Ectodermal cell (in vitro differentiated cells): Measurements from ENCODE around the gene DHX36. TPM values are rescaled to one million over a fixed set of nuclear protein-coding genes. Genes with fewer than 3 reads are reported as not detected.

Experiments
- H3K27ac ChIP-seq: 2 replicates; pipeline ENCODE4 v1.7.0; 2013; ENCODE audit warnings: mild to moderate bottlenecking, low read depth, low read length; ENCODE audit not compliant: insufficient read depth, poor library complexity, severe bottlenecking
- H3K27me3 ChIP-seq: 2 replicates; pipeline ENCODE4 v1.7.0; 2013; ENCODE audit warnings: mild to moderate bottlenecking, low read length; ENCODE audit not compliant: insufficient read depth, control insufficient read depth, poor library complexity, severe bottlenecking
- H3K36me3 ChIP-seq: one replicate; pipeline ENCODE4 v1.7.0; 2013; ENCODE audit warnings: low read length; ENCODE audit not compliant: control insufficient read depth, insufficient read depth
- H3K4me1 ChIP-seq: one replicate; pipeline ENCODE4 v1.7.0; 2013; ENCODE audit warnings: low read length; ENCODE audit not compliant: control insufficient read depth, insufficient read depth
- H3K4me3 ChIP-seq: 2 replicates; pipeline ENCODE4 v1.7.0; 2013; ENCODE audit warnings: low read depth, low read length, control low read depth; ENCODE audit not compliant: insufficient read depth
- H3K9me3 ChIP-seq: 2 replicates; pipeline ENCODE4 v1.7.0; 2013; ENCODE audit warnings: mild to moderate bottlenecking, low read length, moderate library complexity; ENCODE audit not compliant: control insufficient read depth
- WGBS, 2 experiments: methylation state at CpG; one replicate each; pipeline ENCODE4 v1.1.7; 2013; ENCODE audit warnings: missing lambda C conversion rate in 2 of 2; 5-methylcytosine and 5-hydroxymethylcytosine counted together
- polyA plus RNA-seq, 4 experiments: library from polyadenylated mRNA; stranded (reverse); fragments of 50-300 nt; gene quantifications; one replicate each; pipeline ENCODE4 v1.2.3, GENCODE V29; 2013

DHX36 gene
- polyA plus RNA-seq (2013, experiment 1 of 4), result 98.4 TPM
- polyA plus RNA-seq (2013, experiment 2 of 4), result 99.8 TPM
- polyA plus RNA-seq (2013, experiment 3 of 4), result 96.6 TPM
- 83.2 TPM for polyA plus RNA-seq (2013, experiment 4 of 4)

- Histone ChIP-seq H3K27me3 (no peaks in the 10 kb centered on the region), H3K9me3 (no peaks in the 10 kb centered on the region), H3K36me3 (peaks cover 3% of the 10 kb centered on the region), H3K4me1 (peaks cover 6% of the 10 kb centered on the region), H3K27ac (peak within 1 kb of the TSS; percentile 93), H3K4me3 (peak within 1 kb of the TSS; percentile 80)
- WGBS, 2 experiments, result 0% methylated on average over 45 of the region's 45 CpGs
These were observed at the start of gene DHX36 for GRCh38 chr3:154323891-154324738. Gene DHX36 (minus strand): TSS chr3:154324487. CDS start chr3:154324416, 71 bp downstream.

- 63 to 64% methylated on average over 3 of the region's 3 CpGs for WGBS, 2 experiments
- Histone ChIP-seq H3K4me3 (no peak overlapping the region), H3K27me3 (no peaks in the 10 kb centered on the region), H3K4me1 (no peaks in the 10 kb centered on the region), H3K36me3 (no peaks in the 10 kb centered on the region), H3K9me3 (no peaks in the 10 kb centered on the region), H3K27ac (no peak overlapping the region)
These were observed 42.9 kb upstream of the DHX36 start for GRCh38 chr3:154367221-154367620.

GRCh38 chr3:154364849-154365248, 40.6 kb upstream of the DHX36 start:
- H3K4me1 ChIP-seq, result no peaks in the 10 kb centered on the region
- H3K36me3 ChIP-seq, result no peaks in the 10 kb centered on the region
- H3K4me3 ChIP-seq, result no peak overlapping the region
- H3K27ac ChIP-seq, result no peak overlapping the region
- no peaks in the 10 kb centered on the region for H3K9me3 ChIP-seq
- no peaks in the 10 kb centered on the region for H3K27me3 ChIP-seq

GRCh38 chr3:154361099-154361498, 36.8 kb upstream of the DHX36 start:
- no CpG with 5 or more reads among the region's 1 CpG for WGBS, 2 experiments
- no peak overlapping the region for H3K4me3 ChIP-seq
- no peaks in the 10 kb centered on the region for H3K36me3 ChIP-seq

GRCh38 chr3:154356009-154356408, 31.7 kb upstream of the DHX36 start:
- 90 to 93% methylated on average over 1 of the region's 1 CpG for WGBS, 2 experiments

More at GRCh38 chr3:154361099-154361498, 36.8 kb upstream of the DHX36 start:
- H3K9me3 ChIP-seq, result no peaks in the 10 kb centered on the region
- no peaks in the 10 kb centered on the region for H3K4me1 ChIP-seq
- no peak overlapping the region for H3K27ac ChIP-seq
- no peaks in the 10 kb centered on the region for H3K27me3 ChIP-seq

GRCh38 chr3:154349223-154349622, 24.9 kb upstream of the DHX36 start:
- Histone ChIP-seq H3K27ac (no peak overlapping the region), H3K36me3 (no peaks in the 10 kb centered on the region), H3K4me1 (no peaks in the 10 kb centered on the region), H3K4me3 (no peak overlapping the region), H3K27me3 (no peaks in the 10 kb centered on the region), H3K9me3 (no peaks in the 10 kb centered on the region)
- WGBS, 2 experiments, result 67 to 72% methylated on average over 1 of the region's 2 CpGs

More at GRCh38 chr3:154356009-154356408, 31.7 kb upstream of the DHX36 start:
- Histone ChIP-seq H3K36me3 (no peaks in the 10 kb centered on the region), H3K4me3 (no peak overlapping the region), H3K4me1 (no peaks in the 10 kb centered on the region), H3K27me3 (no peaks in the 10 kb centered on the region), H3K9me3 (no peaks in the 10 kb centered on the region), H3K27ac (no peak overlapping the region)

- 82 to 94% methylated on average over 2 of the region's 2 CpGs for WGBS, 2 experiments
- Histone ChIP-seq H3K4me3 (no peak overlapping the region), H3K36me3 (no peaks in the 10 kb centered on the region), H3K4me1 (no peaks in the 10 kb centered on the region), H3K9me3 (no peaks in the 10 kb centered on the region), H3K27me3 (no peaks in the 10 kb centered on the region), H3K27ac (no peak overlapping the region)
These were observed 21.3 kb upstream of the DHX36 start for GRCh38 chr3:154345422-154346122.

- H3K36me3 ChIP-seq, result no peaks in the 10 kb centered on the region
- H3K27me3 ChIP-seq, result no peaks in the 10 kb centered on the region
- WGBS, 2 experiments, result 84 to 97% methylated on average over 3 to 4 of the region's 4 CpGs
- no peak overlapping the region for H3K27ac ChIP-seq
- no peaks in the 10 kb centered on the region for H3K9me3 ChIP-seq
- no peaks in the 10 kb centered on the region for H3K4me1 ChIP-seq
- H3K4me3 ChIP-seq, result no peak overlapping the region
These were observed 14.3 kb upstream of the DHX36 start for GRCh38 chr3:154338570-154338969.

- Histone ChIP-seq H3K9me3 (no peaks in the 10 kb centered on the region), H3K27ac (no peak overlapping the region), H3K4me1 (no peaks in the 10 kb centered on the region), H3K27me3 (no peaks in the 10 kb centered on the region), H3K36me3 (no peaks in the 10 kb centered on the region), H3K4me3 (no peak overlapping the region)
- 96 to 98% methylated on average over 5 of the region's 6 CpGs for WGBS, 2 experiments
These were observed 13.7 kb upstream of the DHX36 start for GRCh38 chr3:154338008-154338407.

- H3K27ac ChIP-seq, result no peak overlapping the region
- no peaks in the 10 kb centered on the region for H3K9me3 ChIP-seq
- no peaks in the 10 kb centered on the region for H3K36me3 ChIP-seq
- H3K4me1 ChIP-seq, result no peaks in the 10 kb centered on the region
- WGBS, 2 experiments, result 47 to 56% methylated on average over 1 to 3 of the region's 3 CpGs
- no peaks in the 10 kb centered on the region for H3K27me3 ChIP-seq
- no peak overlapping the region for H3K4me3 ChIP-seq
These were observed 10.7 kb upstream of the DHX36 start for GRCh38 chr3:154334973-154335420.
